Measurements from ENCODE around the gene BTBD16. TPM values are rescaled to one million over a fixed set of nuclear protein-coding genes. Genes with fewer than 3 reads are reported as not detected.

The BTBD16 gene
- total RNA-seq = not detected in 2 replicates

DNA sequence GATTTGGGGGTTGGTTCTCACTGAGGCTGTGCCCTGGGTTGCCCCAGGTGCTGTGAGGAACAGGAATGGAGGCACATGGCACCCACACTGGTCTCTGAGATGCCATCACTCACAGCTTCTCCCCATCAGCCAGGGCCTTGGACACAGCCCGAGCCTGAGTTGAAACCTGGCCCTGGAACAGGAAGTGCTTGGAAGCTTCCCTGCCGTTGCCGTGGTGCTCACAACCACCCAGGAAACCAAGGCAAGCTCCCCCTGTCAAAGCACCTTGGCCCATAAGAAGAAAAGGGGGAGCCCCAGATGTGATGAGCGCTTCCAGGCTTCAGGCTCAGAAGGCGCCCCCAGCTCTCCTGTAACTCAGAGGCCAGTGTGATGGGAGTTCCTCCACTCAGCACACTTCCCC is at the start of gene BTBD16:
Gene BTBD16, plus strand, starts transcription at position 221 of the 400 bp plus-strand sequence. CDS start 3,786 bp downstream, outside the sequence.

GRCh38 chr10:122374237-122374858 is 103.3 kb downstream of the BTBD16 start, which contains the start of gene PLEKHA1:
Gene PLEKHA1, plus strand, starts transcription at chr10:122374708. Its CDS starts 18,493 bp downstream, at chr10:122393201.

Other genes with a start within 250 kb of the BTBD16 start
- 23.7 and 30.2 TPM in 2 replicates for gene PLEKHA1, start 103.4 kb downstream of the BTBD16 start, total RNA-seq
- gene ARMS2, start 183.4 kb downstream of the BTBD16 start, total RNA-seq = not detected in 2 replicates
- gene HTRA1, start 190.3 kb downstream of the BTBD16 start, total RNA-seq = 523 and 726 TPM in 2 replicates

Measured in pericardium fibroblast (primary cell).